Neural cell (in vitro differentiated cells): ENCODE measurements around the gene SS18.

Source experiments
- EZH2 ChIP-seq: fragments of 200-600, 300-800 bp; shearing (Covaris generic), sonication (generic); IDR thresholded peaks from 2 replicates; pipeline ENCODE4 v1.6.1; 2014; ENCODE audit warnings: antibody characterized with exemption, low read length, borderline replicate concordance, mild to moderate bottlenecking; ENCODE audit not compliant: insufficient read depth, poor library complexity, severe bottlenecking
- POLR2AphosphoS5 ChIP-seq: IDR thresholded peaks from 2 replicates; pipeline ENCODE4 v1.6.1; 2012
- RAD21 ChIP-seq: fragments of 450-650 bp; conservative IDR thresholded peaks from 2 replicates; pipeline ENCODE4 v1.6.1; 2014; ENCODE audit warnings: antibody characterized with exemption, mild to moderate bottlenecking, moderate library complexity
- SMC3 ChIP-seq: fragments of 450-650 bp; conservative IDR thresholded peaks from 2 replicates; pipeline ENCODE4 v1.6.1; 2014; ENCODE audit warnings: antibody characterized with exemption, mild to moderate bottlenecking, moderate library complexity; ENCODE audit not compliant: poor library complexity
- TAF1 ChIP-seq: IDR thresholded peaks from 2 replicates; pipeline ENCODE4 v1.6.1; 2012; ENCODE audit warnings: low read depth
- TF ChIP-seq, protein P1 (sequence below): fragments of 450-650 bp; IDR thresholded peaks from 2 replicates; pipeline ENCODE4 v1.5.1; 2014; ENCODE audit warnings: antibody characterized with exemption, mild to moderate bottlenecking, moderate library complexity; ENCODE audit not compliant: poor library complexity, severe bottlenecking
- TF ChIP-seq, protein P2 (sequence below): IDR thresholded peaks from 2 replicates; pipeline ENCODE4 v1.6.1; 2012; ENCODE audit warnings: borderline replicate concordance

DNA sequence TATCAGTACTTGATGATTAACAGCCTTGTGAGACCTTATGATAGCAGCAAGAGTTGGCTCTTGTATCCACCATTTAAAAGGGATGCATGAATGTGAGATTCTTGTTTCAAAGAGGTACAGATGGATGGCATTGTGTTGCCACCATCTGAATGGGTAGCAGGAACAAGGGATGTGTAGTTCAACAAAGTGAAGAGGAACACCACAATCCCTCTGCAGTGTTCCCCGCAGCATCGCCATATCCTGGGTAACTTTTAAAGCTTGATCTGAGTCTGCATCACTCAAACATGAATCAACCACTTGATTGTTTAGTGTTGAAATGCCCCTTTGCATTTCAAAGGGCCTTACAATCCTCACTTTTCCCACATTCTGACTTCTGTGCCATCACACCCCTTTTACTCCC, 106.7 kb downstream of the SS18 start:
- TF ChIP-seq, protein P1, sequence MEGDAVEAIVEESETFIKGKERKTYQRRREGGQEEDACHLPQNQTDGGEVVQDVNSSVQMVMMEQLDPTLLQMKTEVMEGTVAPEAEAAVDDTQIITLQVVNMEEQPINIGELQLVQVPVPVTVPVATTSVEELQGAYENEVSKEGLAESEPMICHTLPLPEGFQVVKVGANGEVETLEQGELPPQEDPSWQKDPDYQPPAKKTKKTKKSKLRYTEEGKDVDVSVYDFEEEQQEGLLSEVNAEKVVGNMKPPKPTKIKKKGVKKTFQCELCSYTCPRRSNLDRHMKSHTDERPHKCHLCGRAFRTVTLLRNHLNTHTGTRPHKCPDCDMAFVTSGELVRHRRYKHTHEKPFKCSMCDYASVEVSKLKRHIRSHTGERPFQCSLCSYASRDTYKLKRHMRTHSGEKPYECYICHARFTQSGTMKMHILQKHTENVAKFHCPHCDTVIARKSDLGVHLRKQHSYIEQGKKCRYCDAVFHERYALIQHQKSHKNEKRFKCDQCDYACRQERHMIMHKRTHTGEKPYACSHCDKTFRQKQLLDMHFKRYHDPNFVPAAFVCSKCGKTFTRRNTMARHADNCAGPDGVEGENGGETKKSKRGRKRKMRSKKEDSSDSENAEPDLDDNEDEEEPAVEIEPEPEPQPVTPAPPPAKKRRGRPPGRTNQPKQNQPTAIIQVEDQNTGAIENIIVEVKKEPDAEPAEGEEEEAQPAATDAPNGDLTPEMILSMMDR, result no peak
- TF ChIP-seq POLR2AphosphoS5, result no peak
- TF ChIP-seq RAD21, result no peak
- no peak for TF ChIP-seq TAF1
- TF ChIP-seq EZH2, result no peak
- TF ChIP-seq, protein P2, sequence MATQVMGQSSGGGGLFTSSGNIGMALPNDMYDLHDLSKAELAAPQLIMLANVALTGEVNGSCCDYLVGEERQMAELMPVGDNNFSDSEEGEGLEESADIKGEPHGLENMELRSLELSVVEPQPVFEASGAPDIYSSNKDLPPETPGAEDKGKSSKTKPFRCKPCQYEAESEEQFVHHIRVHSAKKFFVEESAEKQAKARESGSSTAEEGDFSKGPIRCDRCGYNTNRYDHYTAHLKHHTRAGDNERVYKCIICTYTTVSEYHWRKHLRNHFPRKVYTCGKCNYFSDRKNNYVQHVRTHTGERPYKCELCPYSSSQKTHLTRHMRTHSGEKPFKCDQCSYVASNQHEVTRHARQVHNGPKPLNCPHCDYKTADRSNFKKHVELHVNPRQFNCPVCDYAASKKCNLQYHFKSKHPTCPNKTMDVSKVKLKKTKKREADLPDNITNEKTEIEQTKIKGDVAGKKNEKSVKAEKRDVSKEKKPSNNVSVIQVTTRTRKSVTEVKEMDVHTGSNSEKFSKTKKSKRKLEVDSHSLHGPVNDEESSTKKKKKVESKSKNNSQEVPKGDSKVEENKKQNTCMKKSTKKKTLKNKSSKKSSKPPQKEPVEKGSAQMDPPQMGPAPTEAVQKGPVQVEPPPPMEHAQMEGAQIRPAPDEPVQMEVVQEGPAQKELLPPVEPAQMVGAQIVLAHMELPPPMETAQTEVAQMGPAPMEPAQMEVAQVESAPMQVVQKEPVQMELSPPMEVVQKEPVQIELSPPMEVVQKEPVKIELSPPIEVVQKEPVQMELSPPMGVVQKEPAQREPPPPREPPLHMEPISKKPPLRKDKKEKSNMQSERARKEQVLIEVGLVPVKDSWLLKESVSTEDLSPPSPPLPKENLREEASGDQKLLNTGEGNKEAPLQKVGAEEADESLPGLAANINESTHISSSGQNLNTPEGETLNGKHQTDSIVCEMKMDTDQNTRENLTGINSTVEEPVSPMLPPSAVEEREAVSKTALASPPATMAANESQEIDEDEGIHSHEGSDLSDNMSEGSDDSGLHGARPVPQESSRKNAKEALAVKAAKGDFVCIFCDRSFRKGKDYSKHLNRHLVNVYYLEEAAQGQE, result no peak
- no peak for TF ChIP-seq SMC3
